OCI-LY7 (cell line): ENCODE measurements around the gene CCDC3.

Experiments
- EZH2phosphoT487 ChIP-seq: fragments of 200-600 bp; sonication (generic); IDR thresholded peaks from 2 replicates; pipeline ENCODE4 v1.6.1; 2018; ENCODE audit warnings: low read depth, borderline replicate concordance, mild to moderate bottlenecking, mixed run types, antibody characterized with exemption, low read length, moderate library complexity, mixed read lengths
- TF ChIP-seq, protein P1 (sequence below): fragments of 200-600 bp; sonication (generic); conservative IDR thresholded peaks from 2 replicates; pipeline ENCODE4 v1.5.1; 2014; ENCODE audit warnings: mild to moderate bottlenecking, antibody characterized with exemption, low read length, moderate library complexity, mixed read lengths

DNA sequence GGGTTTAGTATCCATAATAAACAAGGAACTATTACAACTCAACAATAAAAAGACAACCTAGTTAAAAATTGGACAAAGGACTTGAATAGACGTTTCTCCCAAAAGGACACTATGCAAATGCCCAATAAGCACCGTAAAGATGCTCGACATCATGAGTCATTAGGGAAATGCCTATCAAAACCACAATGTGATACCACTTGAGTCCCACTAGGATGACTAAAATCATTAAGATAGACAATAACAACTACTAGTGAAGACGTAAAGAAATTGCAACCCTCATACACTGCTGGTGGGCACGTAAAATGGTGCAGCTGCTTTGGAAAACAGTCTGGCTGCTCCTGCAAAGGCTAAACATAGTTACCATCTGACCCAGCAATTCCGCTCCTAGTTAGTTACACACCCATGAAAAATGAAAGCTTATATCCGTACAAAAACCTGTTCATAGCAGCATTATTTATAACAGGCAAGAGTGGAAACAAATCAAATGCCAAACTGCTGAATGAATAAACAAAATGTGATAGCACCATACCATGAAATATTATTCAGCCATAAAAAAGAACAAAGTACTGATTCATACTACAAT is 17.3 kb downstream of the CCDC3 start:
- TF ChIP-seq, protein P1, sequence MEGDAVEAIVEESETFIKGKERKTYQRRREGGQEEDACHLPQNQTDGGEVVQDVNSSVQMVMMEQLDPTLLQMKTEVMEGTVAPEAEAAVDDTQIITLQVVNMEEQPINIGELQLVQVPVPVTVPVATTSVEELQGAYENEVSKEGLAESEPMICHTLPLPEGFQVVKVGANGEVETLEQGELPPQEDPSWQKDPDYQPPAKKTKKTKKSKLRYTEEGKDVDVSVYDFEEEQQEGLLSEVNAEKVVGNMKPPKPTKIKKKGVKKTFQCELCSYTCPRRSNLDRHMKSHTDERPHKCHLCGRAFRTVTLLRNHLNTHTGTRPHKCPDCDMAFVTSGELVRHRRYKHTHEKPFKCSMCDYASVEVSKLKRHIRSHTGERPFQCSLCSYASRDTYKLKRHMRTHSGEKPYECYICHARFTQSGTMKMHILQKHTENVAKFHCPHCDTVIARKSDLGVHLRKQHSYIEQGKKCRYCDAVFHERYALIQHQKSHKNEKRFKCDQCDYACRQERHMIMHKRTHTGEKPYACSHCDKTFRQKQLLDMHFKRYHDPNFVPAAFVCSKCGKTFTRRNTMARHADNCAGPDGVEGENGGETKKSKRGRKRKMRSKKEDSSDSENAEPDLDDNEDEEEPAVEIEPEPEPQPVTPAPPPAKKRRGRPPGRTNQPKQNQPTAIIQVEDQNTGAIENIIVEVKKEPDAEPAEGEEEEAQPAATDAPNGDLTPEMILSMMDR = no peak
- TF ChIP-seq EZH2phosphoT487 = no peak
